ENCODE results near the gene BDKRB1.
"Not testable (repeated sequence)": the region's sequence is repeated elsewhere in the genome, so short reads cannot be mapped to it uniquely, and the experiment has no call there.

BDKRB1 gene

GRCh38 chr14:96233661-96234060 lies 22.3 kb upstream of the BDKRB1 start:
- DNase-seq (ENCODE audit: low spot score): no peak

GRCh38 chr14:96235426-96235825 lies 20.6 kb upstream of the BDKRB1 start:
- peak; percentile 32 for DNase-seq (ENCODE audit: low spot score)

- no peak for DNase-seq (ENCODE audit: low spot score)
Measured at GRCh38 chr14:96237641-96238040, 18.4 kb upstream of the BDKRB1 start.

GRCh38 chr14:96238676-96239265 lies 17.2 kb upstream of the BDKRB1 start:
- no peak for DNase-seq (ENCODE audit: low spot score)

- no peak for DNase-seq (ENCODE audit: low spot score)
Measured at GRCh38 chr14:96239711-96240141, 16.3 kb upstream of the BDKRB1 start.

- DNase-seq (ENCODE audit: low spot score): no peak
Measured at GRCh38 chr14:96240641-96241040, 15.4 kb upstream of the BDKRB1 start.

GRCh38 chr14:96242126-96242525 lies 13.9 kb upstream of the BDKRB1 start:
- DNase-seq (ENCODE audit: low spot score): no peak

- DNase-seq (ENCODE audit: low spot score): no peak
Measured at GRCh38 chr14:96243785-96244184, 12.2 kb upstream of the BDKRB1 start.

- DNase-seq (ENCODE audit: low spot score): not testable (repeated sequence)
Measured at GRCh38 chr14:96245074-96245473, 10.9 kb upstream of the BDKRB1 start.

- DNase-seq (ENCODE audit: low spot score): no peak
Measured at GRCh38 chr14:96245710-96246538, 10.1 kb upstream of the BDKRB1 start.

GRCh38 chr14:96246539-96246847 lies 9.5 kb upstream of the BDKRB1 start:
- no peak for DNase-seq (ENCODE audit: low spot score)

GRCh38 chr14:96247031-96247430 lies 9.0 kb upstream of the BDKRB1 start:
- no peak for DNase-seq (ENCODE audit: low spot score)

GRCh38 chr14:96249029-96249428 lies 7.0 kb upstream of the BDKRB1 start:
- no peak for DNase-seq (ENCODE audit: low spot score)

GRCh38 chr14:96250485-96250884 lies 5.5 kb upstream of the BDKRB1 start:
- DNase-seq (ENCODE audit: low spot score): no peak

- no peak for DNase-seq (ENCODE audit: low spot score)
Measured at GRCh38 chr14:96251656-96252155, 4.3 kb upstream of the BDKRB1 start.

- no peak for DNase-seq (ENCODE audit: low spot score)
Measured at GRCh38 chr14:96252323-96252998, 3.5 kb upstream of the BDKRB1 start.

GRCh38 chr14:96252999-96253539 lies 2.9 kb upstream of the BDKRB1 start:
- DNase-seq (ENCODE audit: low spot score): no peak

GRCh38 chr14:96254687-96255086 lies 1.3 kb upstream of the BDKRB1 start:
- DNase-seq (ENCODE audit: low spot score): no peak

GRCh38 chr14:96256407-96256806 lies 397 bp downstream of the BDKRB1 start:
- DNase-seq (ENCODE audit: low spot score): no peak

GRCh38 chr14:96257056-96257455 lies 1.0 kb downstream of the BDKRB1 start:
- no peak for DNase-seq (ENCODE audit: low spot score)

GRCh38 chr14:96257900-96258299 lies 1.9 kb downstream of the BDKRB1 start:
- no peak for DNase-seq (ENCODE audit: low spot score)

GRCh38 chr14:96260341-96260821 lies 4.4 kb downstream of the BDKRB1 start:
- DNase-seq (ENCODE audit: low spot score): no peak

- DNase-seq (ENCODE audit: low spot score): no peak
Measured at GRCh38 chr14:96261053-96261452, 5.0 kb downstream of the BDKRB1 start.

Data from iPS-NIHi11 (cell line).